ENCODE data around the gene E2F1.

The E2F1 gene, protein sequence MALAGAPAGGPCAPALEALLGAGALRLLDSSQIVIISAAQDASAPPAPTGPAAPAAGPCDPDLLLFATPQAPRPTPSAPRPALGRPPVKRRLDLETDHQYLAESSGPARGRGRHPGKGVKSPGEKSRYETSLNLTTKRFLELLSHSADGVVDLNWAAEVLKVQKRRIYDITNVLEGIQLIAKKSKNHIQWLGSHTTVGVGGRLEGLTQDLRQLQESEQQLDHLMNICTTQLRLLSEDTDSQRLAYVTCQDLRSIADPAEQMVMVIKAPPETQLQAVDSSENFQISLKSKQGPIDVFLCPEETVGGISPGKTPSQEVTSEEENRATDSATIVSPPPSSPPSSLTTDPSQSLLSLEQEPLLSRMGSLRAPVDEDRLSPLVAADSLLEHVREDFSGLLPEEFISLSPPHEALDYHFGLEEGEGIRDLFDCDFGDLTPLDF

GRCh38 chr20:33686100-33686983 lies at the start of gene E2F1:
Gene E2F1, minus strand, starts transcription at chr20:33686385. Its CDS starts 121 bp downstream, at chr20:33686264.
- DNase-seq: peak; percentile 72

DNA sequence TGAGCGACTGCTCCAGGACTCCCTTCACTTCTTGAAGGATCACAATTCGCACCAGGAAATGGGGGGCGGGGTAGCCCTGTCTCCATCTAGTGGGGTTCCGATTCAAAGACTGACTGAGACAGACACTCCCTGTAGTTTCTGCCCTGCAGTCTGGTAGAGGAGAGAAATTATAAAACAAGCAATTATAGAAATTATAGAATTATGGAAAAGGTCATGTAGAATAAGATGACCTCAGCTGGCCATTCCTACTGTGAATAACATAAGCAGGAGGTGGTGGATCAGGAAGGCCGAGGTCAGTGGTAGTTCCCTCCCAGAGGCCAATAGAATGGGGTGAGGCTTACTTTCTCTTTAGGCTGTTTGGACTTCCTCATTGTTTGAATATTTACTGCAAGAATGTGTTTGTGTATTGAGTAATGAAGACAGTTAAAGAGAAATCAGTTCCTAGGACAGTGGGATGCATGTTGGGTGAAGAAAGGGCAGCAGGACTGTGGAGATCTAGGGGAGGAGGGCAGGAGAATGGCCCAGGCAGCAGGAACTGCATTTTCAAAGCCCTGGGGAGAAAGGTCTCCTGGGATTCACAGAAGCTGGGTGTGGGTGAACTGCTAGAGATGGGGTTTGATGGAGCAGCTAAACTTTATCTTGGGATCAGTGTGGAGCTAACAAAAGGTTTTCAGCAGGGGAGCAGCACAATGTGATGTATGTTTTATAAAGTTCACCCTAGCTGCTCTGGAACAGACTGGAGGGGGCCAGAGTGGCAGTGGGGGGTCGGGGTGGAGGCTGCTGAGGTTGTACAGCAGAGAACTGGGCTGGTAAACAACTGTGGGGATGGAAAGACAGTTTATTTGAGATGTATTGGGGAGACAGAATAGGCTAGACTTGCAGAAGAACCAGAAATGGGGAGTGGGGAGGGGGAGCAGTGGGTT lies 47.7 kb upstream of the E2F1 start:
- no peak for DNase-seq

- DNase-seq: peak; percentile 73
Measured at GRCh38 chr20:33732166-33732970, 46.2 kb upstream of the E2F1 start.

- DNase-seq: peak; percentile 73
Measured at GRCh38 chr20:33731693-33732165, 45.5 kb upstream of the E2F1 start, which contains the start of gene ZNF341. Gene ZNF341, plus strand, starts transcription at chr20:33731996. Its CDS starts 26 bp downstream, at chr20:33732022.

DNA sequence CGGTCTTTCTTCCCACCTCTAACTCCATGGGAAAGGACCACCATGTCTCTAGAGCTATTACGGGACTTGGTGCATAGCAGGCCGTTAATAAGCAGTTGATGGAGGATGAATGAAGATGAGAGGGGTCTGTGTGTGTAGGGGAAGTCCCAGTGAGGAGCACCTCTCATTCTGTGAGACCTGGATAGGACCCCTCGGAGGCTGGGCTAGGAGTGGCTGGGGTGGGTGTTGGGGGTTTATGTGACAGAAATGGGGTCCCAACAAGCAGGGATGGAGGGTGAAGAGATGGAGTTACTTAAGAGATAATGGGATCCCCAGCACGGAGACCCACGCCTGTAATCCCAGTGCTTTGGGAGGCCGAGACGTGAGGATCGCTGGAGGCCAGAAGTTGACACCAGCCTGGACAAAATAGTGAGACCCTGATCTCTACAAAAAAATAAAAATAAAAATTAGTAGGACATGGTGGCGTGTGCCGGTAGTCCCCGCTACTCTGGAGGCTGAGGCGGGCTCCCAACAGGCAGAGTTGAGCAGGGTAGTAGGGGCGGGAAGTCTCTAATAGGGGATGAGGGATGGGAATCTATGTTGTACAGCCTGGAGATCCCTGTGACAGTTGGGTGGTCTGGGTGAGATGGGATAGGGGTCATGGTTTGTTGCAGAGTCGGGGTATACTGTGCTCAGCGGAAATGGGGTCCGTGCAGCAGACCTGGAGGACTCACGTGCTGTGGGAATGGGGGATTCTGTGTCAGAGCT lies 44.9 kb upstream of the E2F1 start:
- no peak for DNase-seq

DNA sequence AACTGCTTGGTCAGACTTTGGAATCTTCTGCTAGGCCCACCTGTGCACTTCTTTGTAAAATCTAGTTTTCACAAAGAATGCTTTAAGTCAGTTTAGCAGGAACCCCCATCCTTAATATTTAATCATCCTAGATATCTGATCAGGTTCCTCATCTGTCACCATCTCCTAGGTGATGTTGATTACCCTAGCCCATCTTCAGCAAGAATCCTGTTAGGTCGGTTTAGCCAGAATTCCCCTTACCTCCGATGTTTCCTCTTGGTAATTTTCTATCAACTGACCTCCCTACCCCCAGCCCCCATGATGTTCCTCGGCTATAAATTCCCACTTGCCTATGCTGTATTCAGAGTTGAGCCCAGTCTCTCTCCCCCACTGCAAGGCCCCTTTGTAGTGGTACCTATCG lies 42.9 kb upstream of the E2F1 start:
- DNase-seq: no peak

- no peak for DNase-seq
Measured at GRCh38 chr20:33728463-33728862, 42.3 kb upstream of the E2F1 start.

- no peak for DNase-seq
Measured at GRCh38 chr20:33727806-33728205, 41.6 kb upstream of the E2F1 start.

- DNase-seq: no peak
Measured at GRCh38 chr20:33727115-33727479, 40.9 kb upstream of the E2F1 start.

GRCh38 chr20:33725607-33726264 lies 39.6 kb upstream of the E2F1 start:
- no peak for DNase-seq

- DNase-seq: no peak
Measured at GRCh38 chr20:33724439-33725094, 38.4 kb upstream of the E2F1 start.

GRCh38 chr20:33721391-33722140 lies 35.4 kb upstream of the E2F1 start:
- DNase-seq: no peak

DNA sequence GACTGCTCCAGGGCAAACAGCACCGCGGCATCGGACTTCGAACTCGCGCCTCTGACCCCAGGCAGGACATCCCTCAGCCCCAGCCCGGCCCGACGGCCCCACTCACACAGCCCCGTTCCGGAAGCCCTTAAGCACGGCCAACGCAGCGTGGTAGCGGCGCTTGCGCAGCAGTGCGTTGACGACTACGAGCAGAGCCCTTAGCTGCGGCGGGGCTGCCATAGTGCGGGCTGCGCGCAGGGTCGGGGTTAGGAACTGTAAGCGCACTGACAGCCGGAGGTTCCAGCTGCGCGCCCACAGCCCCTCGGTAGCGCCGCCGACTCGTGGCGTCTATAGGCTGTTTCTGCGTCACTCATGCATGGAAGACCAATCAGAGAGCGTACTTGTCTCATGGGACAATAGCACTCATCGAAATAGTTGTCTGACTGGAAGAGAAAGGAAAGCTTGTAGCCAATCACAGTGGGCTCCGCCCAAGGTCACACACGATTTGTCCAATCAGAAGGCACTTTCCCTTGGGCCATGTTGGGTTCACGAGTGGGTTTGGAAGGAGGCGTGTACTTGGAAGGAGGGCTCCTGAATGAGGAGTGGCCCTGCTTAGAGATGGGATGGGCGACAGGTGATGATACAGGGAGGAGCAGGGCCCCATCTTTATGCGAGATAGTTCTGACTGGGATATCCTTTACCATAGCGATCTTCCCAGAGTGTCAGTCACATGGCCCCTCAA lies 34.0 kb upstream of the E2F1 start, which contains the start of gene PXMP4:
TSS of gene PXMP4 (minus strand) at position 322 of the 721 bp plus-strand sequence. CDS start at position 219, 103 bp downstream.
- DNase-seq: peak; percentile 98

GRCh38 chr20:33719277-33719988 lies 33.2 kb upstream of the E2F1 start:
- no peak for DNase-seq

DNA sequence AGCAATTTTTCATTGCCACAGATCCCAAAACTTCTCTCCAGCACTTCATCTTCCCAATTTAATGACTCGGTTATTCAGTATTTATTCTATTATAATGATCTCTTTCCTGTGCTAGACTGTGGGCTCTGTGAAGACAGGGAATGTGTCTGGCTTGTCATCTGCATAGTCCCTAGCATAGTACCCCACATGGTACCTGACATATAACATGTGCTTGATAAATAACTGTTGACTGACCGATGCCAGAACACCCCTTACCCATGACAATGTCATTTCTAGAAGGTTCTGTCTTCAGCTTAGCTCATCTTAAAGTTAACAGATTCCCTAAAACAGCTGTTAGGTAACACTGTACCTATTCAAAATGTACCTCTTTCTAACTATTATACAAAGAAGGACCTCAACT lies 30.3 kb upstream of the E2F1 start:
- DNase-seq: no peak

- no peak for DNase-seq
Measured at GRCh38 chr20:33713865-33714367, 27.7 kb upstream of the E2F1 start.

DNA sequence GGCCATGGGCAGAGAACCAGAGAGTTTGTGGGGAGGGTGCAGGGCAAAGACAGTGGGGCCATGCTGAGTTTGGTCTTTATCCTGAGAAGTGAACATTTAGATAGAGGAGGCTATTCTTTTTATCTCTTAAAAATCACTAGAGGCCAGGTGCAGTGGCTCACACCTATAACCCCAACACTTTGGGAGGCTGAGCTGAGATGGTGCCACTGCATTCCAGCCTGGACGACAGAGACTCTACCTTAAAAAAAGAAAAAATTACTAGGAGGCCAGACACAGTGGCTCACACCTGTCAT lies 25.2 kb upstream of the E2F1 start:
- DNase-seq: no peak
